ENCODE results near the gene TRPV3. TPM values are rescaled to one million over a fixed set of nuclear protein-coding genes. Genes with fewer than 3 reads are reported as not detected.

Gene TRPV3
- total and polyA plus RNA-seq, 9 of the 15 experiments (the other 6 are each of a cell fraction or from before 2014, with no cell fraction given) = 0.03 to 0.42 (median 0.11) TPM; not detected in 1

- in situ Hi-C loops (cut with MboI) = no loop called here
- H3K27ac ChIP-seq (ENCODE audit: extremely low read depth, low read depth, low read length) = no peak overlapping the region
- no peak for ATAC-seq
- 3% methylated on average over 12 of the region's 16 CpGs for WGBS (ENCODE audit: insufficient coverage, low coverage, missing lambda C conversion rate)
- TF ChIP-seq ZNF830 (CRISPR knock-in tag; IDR thresholded peaks at IDR 0.05) = no peak
- no peak for TF ChIP-seq ATF1 (CRISPR knock-in tag; IDR thresholded peaks at IDR 0.05)
- TF ChIP-seq ATF1 (tag; IDR thresholded peaks at IDR 0.05) = no peak
- TF ChIP-seq CHD4 (IDR thresholded peaks at IDR 0.05; ENCODE audit: insufficient read depth, insufficient replicate concordance, low read depth, low read length, poor library complexity, severe bottlenecking) = no peak
- no peak for TF ChIP-seq RUNX1 (IDR thresholded peaks at IDR 0.05; ENCODE audit: low read depth)
- no peak for TF ChIP-seq ZNF143 (CRISPR knock-in tag; IDR thresholded peaks at IDR 0.05)
- no peak for TF ChIP-seq ZNF583 (CRISPR knock-in tag; IDR thresholded peaks at IDR 0.05)
- no peak for TF ChIP-seq RBM22 (IDR thresholded peaks at IDR 0.05; ENCODE audit: low read depth, low read length, poor library complexity, severe bottlenecking)
- no peak for TF ChIP-seq DNMT1 (IDR thresholded peaks at IDR 0.05)
- no peak overlapping the region for H3K9ac ChIP-seq (ENCODE audit: insufficient read depth in 1 of 2, low read depth in 2 of 2, low read length in 2 of 2)
- CTCF ChIA-PET (ENCODE audit: low intra/inter-chr PET ratio) = no interaction called here
- no peaks in the 10 kb centered on the region for H3K79me2 ChIP-seq (ENCODE audit: control insufficient read depth, insufficient read depth, low read length)
- no TSS peak for BruUV-seq (replicated peaks)
- no peak for DNase-seq (ENCODE audit: extremely low read depth in 1 of 4, low spot score in 3 of 4)
- no peak overlapping the region for H2AFZ ChIP-seq (ENCODE audit: low read depth, low read length)
- H3K4me1 ChIP-seq (replicated peaks in 1 of 2; ENCODE audit: control insufficient read depth in 2 of 2, insufficient read depth in 2 of 2, low read length in 2 of 2) = no peaks in the 10 kb centered on the region
- no peak for FAIRE-seq
- no peak overlapping the region for H3K4me2 ChIP-seq (ENCODE audit: insufficient read depth, low read length)
- H3K9me3 ChIP-seq (replicated peaks; ENCODE audit: control insufficient read depth, insufficient read depth, low read depth, low read length) = no peaks in the 10 kb centered on the region
- intact Hi-C loops (cut with micrococcal nuclease) = no loop called here
- POLR2A ChIA-PET = no interaction called here
- H3K27me3 ChIP-seq (ENCODE audit: control insufficient read depth in 2 of 2, insufficient read depth in 2 of 2, low read length in 2 of 2) = peaks cover 0 to 40% of the 10 kb centered on the region in 2 experiments; a peak in 2 of 5 replicates
- no peaks in the 10 kb centered on the region for H3K9me1 ChIP-seq (ENCODE audit: control insufficient read depth, insufficient read depth, low read length)
- no peak overlapping the region for H3K4me3 ChIP-seq
- H4K20me1 ChIP-seq (replicated peaks; ENCODE audit: control insufficient read depth, insufficient read depth, low read length) = no peaks in the 10 kb centered on the region; the same call in 1 of the 2 replicates
- no peaks in the 10 kb centered on the region for H3K36me3 ChIP-seq (ENCODE audit: control insufficient read depth, insufficient read depth, low read length)
These were observed 15.1 kb downstream of the TRPV3 start for GRCh38 chr17:3542410-3543088.
